ENCODE measurements around the gene CASP7.

Gene CASP7

DNA sequence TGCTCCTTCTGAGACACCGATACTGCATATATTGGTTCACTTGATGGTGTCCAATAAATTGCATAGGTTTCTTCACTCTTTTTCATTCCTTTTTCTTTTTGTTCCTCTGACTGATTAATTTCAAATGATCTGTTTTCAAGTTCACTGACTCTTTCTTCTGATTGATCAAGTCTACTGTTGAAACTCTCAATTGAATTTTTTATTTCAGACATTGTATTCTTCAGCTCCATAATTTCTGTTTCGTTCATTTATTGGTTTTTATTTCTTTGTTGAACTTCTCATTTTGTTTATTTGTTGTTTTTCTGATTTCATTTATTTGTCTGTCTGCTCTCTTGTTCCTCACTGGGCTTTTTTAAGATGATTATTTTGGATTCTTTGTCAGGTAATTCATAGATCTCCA, 13.6 kb downstream of the CASP7 start:
- TF ChIP-seq, protein P1, sequence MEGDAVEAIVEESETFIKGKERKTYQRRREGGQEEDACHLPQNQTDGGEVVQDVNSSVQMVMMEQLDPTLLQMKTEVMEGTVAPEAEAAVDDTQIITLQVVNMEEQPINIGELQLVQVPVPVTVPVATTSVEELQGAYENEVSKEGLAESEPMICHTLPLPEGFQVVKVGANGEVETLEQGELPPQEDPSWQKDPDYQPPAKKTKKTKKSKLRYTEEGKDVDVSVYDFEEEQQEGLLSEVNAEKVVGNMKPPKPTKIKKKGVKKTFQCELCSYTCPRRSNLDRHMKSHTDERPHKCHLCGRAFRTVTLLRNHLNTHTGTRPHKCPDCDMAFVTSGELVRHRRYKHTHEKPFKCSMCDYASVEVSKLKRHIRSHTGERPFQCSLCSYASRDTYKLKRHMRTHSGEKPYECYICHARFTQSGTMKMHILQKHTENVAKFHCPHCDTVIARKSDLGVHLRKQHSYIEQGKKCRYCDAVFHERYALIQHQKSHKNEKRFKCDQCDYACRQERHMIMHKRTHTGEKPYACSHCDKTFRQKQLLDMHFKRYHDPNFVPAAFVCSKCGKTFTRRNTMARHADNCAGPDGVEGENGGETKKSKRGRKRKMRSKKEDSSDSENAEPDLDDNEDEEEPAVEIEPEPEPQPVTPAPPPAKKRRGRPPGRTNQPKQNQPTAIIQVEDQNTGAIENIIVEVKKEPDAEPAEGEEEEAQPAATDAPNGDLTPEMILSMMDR (IDR thresholded peaks at IDR 0.05; ENCODE audit: control insufficient read depth, insufficient read depth, low read depth, low read length, missing control alignments), result no peak
- DNase-seq (ENCODE audit: low read depth), result no peak
- H3K4me3 ChIP-seq (ENCODE audit: control insufficient read depth, low read depth, low read length), result no peak overlapping the region

DNA sequence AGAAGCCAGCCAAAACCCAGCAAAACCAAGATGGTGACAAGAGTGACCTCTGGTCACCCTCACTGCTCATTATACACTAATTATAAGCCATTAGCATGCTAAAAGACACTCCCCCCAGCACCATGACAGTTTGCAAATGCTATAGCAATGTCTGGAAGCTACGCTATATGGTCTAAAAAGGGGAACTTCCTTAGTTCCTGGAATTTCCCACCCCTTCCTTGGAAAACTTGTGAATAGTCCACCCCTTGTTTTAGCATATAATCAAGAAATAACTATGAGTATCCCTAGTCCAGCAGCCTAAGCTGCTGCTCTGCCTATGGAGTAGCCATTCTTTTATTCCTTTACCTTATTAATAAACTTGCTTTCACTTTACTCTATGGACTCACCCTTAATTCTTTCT, 16.0 kb downstream of the CASP7 start:
- TF ChIP-seq, protein P1 (IDR thresholded peaks at IDR 0.05; ENCODE audit: control insufficient read depth, insufficient read depth, low read depth, low read length, missing control alignments), result no peak

DNA sequence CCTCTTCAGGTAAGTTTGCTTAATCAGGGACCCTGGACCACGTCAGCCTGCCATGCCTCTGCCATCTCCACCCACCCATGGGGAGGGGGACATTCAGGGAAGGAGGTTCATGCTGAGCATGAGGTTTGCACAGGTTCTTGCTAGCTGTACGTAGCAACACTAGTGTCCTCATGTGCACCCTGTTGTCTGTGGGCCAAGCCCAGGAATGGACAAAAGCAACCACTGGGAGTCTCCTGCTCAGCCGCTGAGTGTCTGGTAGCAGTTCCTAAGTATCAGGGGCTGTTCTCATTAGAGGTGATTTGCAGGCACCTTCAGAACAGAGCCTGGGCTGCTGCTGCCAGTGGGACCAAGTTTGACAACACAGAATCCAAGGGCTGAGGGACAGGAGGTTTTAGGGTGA, 17.9 kb downstream of the CASP7 start:
- H3K4me3 ChIP-seq (ENCODE audit: control insufficient read depth, low read depth, low read length), result no peak overlapping the region
- TF ChIP-seq, protein P1 (IDR thresholded peaks at IDR 0.05; ENCODE audit: control insufficient read depth, insufficient read depth, low read depth, low read length, missing control alignments), result no peak

More for the DNA sequence above, 16.0 kb downstream of the CASP7 start:
- no peak overlapping the region for H3K4me3 ChIP-seq (ENCODE audit: control insufficient read depth, low read depth, low read length)
- DNase-seq (ENCODE audit: low read depth), result no peak

DNA sequence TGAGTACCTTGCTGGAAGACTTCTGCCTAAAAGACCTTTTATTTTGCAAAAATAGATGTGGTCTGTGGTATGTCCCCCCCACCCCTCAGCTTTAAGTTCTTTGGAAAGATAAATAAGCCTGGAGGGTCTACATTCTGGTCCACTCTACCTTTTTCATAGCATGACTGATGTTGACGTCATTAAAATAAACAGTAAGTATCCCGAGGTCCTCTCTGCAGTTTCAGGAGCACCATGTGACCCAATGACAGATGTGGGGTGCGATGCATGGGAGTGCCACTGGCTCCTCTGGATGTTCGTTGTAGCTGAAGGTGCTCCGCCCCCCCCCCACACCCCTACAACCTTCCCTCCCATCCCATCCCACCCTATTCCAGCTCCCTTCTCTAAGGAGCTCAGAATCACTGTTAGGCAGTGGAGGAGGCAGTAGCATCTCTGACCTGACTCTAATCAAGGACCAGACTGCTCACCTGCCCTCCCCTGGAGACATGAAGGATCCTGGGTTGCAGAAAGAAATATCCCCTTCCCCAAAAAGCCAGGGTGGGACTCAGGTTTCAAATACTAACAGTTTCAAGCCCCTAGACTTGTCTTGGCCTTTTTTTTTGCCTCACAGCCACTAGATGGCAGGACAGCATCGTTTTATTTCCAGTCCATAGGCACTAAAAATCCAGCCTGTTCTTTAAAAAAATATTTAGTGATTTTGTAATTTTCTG, 25.1 kb downstream of the CASP7 start:
- TF ChIP-seq, protein P1 (IDR thresholded peaks at IDR 0.05; ENCODE audit: control insufficient read depth, insufficient read depth, low read depth, low read length, missing control alignments), result peak; percentile 68
- peak; percentile 2 for DNase-seq (ENCODE audit: low read depth)
- no peak overlapping the region for H3K4me3 ChIP-seq (ENCODE audit: control insufficient read depth, low read depth, low read length)

More for the DNA sequence above, 17.9 kb downstream of the CASP7 start:
- DNase-seq (ENCODE audit: low read depth), result no peak

DNA sequence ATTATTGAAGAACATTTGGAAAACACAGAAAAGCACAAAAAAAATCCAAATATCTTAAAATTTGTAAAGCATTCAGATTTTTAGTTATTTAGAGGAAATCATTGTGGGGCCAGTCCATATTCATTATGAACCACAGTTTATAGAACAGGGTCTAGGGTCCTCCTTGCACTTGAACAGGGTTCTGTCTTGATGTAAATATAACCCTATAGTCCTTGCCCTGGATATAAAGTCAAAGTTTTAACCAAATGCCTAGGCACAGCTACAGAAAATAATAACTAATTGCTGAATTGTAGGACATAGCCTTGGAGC, 25.6 kb downstream of the CASP7 start:
- TF ChIP-seq, protein P1 (IDR thresholded peaks at IDR 0.05; ENCODE audit: control insufficient read depth, insufficient read depth, low read depth, low read length, missing control alignments), result no peak
- H3K4me3 ChIP-seq (ENCODE audit: control insufficient read depth, low read depth, low read length), result no peak overlapping the region
- DNase-seq (ENCODE audit: low read depth), result no peak

DNA sequence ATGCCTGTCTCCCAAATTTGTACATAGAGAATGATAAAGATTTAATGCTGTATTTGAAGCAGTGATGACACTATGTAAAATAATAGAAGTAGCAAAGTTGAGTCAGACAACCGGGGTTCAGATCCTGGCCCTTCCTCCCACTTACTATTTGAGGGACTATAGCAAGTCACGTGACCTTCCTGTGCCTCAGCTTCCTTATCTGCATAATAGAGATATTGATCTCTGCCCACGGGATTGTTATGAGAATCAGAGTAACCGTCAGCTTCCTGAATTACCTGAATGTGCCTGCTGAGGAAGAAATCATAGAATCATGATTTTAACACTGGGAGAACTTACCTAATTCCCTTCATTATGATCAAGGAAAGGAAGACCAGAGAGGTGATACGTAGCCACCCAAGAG, 26.9 kb downstream of the CASP7 start:
- H3K4me3 ChIP-seq (ENCODE audit: control insufficient read depth, low read depth, low read length), result no peak overlapping the region
- TF ChIP-seq, protein P1 (IDR thresholded peaks at IDR 0.05; ENCODE audit: control insufficient read depth, insufficient read depth, low read depth, low read length, missing control alignments), result no peak
- DNase-seq (ENCODE audit: low read depth), result no peak
